ENCODE measurements around the gene THSD4.
"Not testable (repeated sequence)": the region's sequence is repeated elsewhere in the genome, so short reads cannot be mapped to it uniquely, and the experiment has no call there.

The THSD4 gene

DNA sequence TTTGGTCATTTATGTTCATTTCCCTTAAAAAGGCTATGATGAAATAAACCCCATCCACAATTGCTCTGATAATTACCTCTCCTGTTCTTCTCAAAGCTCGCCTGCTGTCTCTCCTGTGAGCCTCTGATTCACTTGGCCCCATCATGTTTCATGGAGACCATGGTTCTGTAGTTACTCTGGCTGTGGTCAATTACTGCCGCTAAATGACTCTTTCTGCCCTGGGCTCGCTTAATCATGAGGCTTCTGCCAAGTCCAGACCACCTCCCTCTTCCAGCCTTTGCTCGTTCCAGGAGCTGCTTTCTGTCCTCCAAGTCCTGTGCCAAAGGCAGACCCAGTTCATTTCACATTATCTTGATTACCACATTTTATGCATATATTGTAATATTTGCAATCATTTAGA is 91.9 kb downstream of the THSD4 start:
- no peak overlapping the region for H3K27ac ChIP-seq (ENCODE audit: low read length)

DNA sequence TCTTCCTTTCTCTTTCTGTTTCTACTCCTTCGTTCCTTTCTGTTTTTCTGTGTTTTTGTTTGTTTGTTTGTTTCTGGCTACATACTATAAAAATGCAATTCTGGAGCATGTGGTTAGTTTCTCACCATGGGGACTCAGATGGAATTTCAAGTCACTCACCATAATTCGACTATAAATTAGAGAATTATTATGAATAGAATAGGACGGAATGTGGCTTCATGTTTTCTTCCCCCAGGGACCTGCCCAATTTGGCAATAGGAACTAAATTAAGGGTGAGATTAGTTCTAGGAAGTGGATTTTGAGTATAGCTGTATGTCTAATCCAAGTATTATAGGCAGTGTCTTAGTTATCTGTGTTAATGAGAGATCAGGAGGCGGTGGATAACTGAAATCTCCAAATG is 96.9 kb downstream of the THSD4 start:
- Histone ChIP-seq H3K4me1 (ENCODE audit: control insufficient read depth, insufficient read depth, low read length) (no peaks in the 10 kb centered on the region), H3K27ac (ENCODE audit: low read length) (no peak overlapping the region), H3K4me3 (ENCODE audit: low read length in 2 of 2) (no peak overlapping the region), H3K36me3 (ENCODE audit: control insufficient read depth in 2 of 2, insufficient read depth in 2 of 2, low read length in 2 of 2) (no peaks in the 10 kb centered on the region), H3K9me3 (ENCODE audit: control insufficient read depth in 2 of 2, low read length in 2 of 2) (no peaks in the 10 kb centered on the region), H3K9ac (ENCODE audit: low read length in 2 of 2) (no peak overlapping the region), H3K27me3 (ENCODE audit: control insufficient read depth in 1 of 2, insufficient read depth in 2 of 2, low read length in 2 of 2) (peaks cover 0 to 4% of the 10 kb centered on the region in 2 donors)

More for the DNA sequence above, 91.9 kb downstream of the THSD4 start:
- Histone ChIP-seq H3K4me3 (ENCODE audit: low read length in 2 of 2) (no peak overlapping the region), H3K4me1 (ENCODE audit: control insufficient read depth, insufficient read depth, low read length) (peaks cover 7% of the 10 kb centered on the region), H3K9me3 (ENCODE audit: control insufficient read depth in 2 of 2, low read length in 2 of 2) (no peaks in the 10 kb centered on the region), H3K27me3 (ENCODE audit: control insufficient read depth in 1 of 2, insufficient read depth in 2 of 2, low read length in 2 of 2) (no peaks in the 10 kb centered on the region), H3K9ac (ENCODE audit: low read length in 2 of 2) (no peak overlapping the region), H3K36me3 (ENCODE audit: control insufficient read depth in 2 of 2, insufficient read depth in 2 of 2, low read length in 2 of 2) (no peaks in the 10 kb centered on the region)

DNA sequence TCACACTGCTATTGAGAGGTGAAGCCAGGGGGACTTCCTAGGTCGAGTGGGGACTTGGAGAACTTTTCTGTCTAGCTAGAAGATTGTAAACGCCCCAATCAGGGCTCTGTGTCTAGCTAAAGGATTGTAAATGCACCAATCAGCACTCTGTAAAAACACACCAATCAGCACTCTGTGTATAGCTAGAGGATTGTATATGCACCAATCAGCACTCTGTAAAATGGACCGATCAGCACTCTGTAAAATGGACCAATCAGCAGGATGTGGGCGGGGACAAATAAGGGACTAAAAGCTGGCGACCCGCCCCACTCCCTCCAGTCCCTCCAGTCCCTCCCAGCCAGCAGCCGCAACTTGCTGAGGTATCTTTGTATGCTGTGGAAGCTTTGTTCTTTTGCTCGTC is 98.7 kb downstream of the THSD4 start:
- H3K27ac ChIP-seq (ENCODE audit: low read length); H3K9me3 ChIP-seq (ENCODE audit: control insufficient read depth in 2 of 2, low read length in 2 of 2); H3K4me3 ChIP-seq (ENCODE audit: low read length in 2 of 2); H3K27me3 ChIP-seq (ENCODE audit: control insufficient read depth in 1 of 2, insufficient read depth in 2 of 2, low read length in 2 of 2); H3K9ac ChIP-seq (ENCODE audit: low read length in 2 of 2); H3K36me3 ChIP-seq (ENCODE audit: control insufficient read depth in 2 of 2, insufficient read depth in 2 of 2, low read length in 2 of 2): not testable (repeated sequence)
- peaks cover 11% of the 10 kb centered on the region for H3K4me1 ChIP-seq (ENCODE audit: control insufficient read depth, insufficient read depth, low read length)

- no peak overlapping the region for H3K4me3 ChIP-seq (ENCODE audit: low read length in 2 of 2)
- peaks cover 23% of the 10 kb centered on the region for H3K4me1 ChIP-seq (ENCODE audit: control insufficient read depth, insufficient read depth, low read length)
- H3K9me3 ChIP-seq (ENCODE audit: control insufficient read depth in 2 of 2, low read length in 2 of 2): no peaks in the 10 kb centered on the region
- no peak overlapping the region for H3K9ac ChIP-seq (ENCODE audit: low read length in 2 of 2)
- H3K36me3 ChIP-seq (ENCODE audit: control insufficient read depth in 2 of 2, insufficient read depth in 2 of 2, low read length in 2 of 2): no peaks in the 10 kb centered on the region
- peaks cover 0 to 4% of the 10 kb centered on the region in 2 donors for H3K27me3 ChIP-seq (ENCODE audit: control insufficient read depth in 1 of 2, insufficient read depth in 2 of 2, low read length in 2 of 2)
- H3K27ac ChIP-seq (ENCODE audit: low read length): no peak overlapping the region
These were observed 100.0 kb downstream of the THSD4 start for GRCh38 chr15:71215126-71215894.

- H3K9ac ChIP-seq (ENCODE audit: low read length in 2 of 2): no peak overlapping the region
- H3K4me3 ChIP-seq (ENCODE audit: low read length in 2 of 2): no peak overlapping the region
- H3K27me3 ChIP-seq (ENCODE audit: control insufficient read depth in 1 of 2, insufficient read depth in 2 of 2, low read length in 2 of 2): no peaks in the 10 kb centered on the region
- H3K9me3 ChIP-seq (ENCODE audit: control insufficient read depth in 2 of 2, low read length in 2 of 2): no peaks in the 10 kb centered on the region
- peak overlapping the region; percentile 46 for H3K27ac ChIP-seq (ENCODE audit: low read length)
- peaks cover 23% of the 10 kb centered on the region for H3K4me1 ChIP-seq (ENCODE audit: control insufficient read depth, insufficient read depth, low read length)
- H3K36me3 ChIP-seq (ENCODE audit: control insufficient read depth in 2 of 2, insufficient read depth in 2 of 2, low read length in 2 of 2): no peaks in the 10 kb centered on the region
These were observed 103.1 kb downstream of the THSD4 start for GRCh38 chr15:71218272-71218805.

DNA sequence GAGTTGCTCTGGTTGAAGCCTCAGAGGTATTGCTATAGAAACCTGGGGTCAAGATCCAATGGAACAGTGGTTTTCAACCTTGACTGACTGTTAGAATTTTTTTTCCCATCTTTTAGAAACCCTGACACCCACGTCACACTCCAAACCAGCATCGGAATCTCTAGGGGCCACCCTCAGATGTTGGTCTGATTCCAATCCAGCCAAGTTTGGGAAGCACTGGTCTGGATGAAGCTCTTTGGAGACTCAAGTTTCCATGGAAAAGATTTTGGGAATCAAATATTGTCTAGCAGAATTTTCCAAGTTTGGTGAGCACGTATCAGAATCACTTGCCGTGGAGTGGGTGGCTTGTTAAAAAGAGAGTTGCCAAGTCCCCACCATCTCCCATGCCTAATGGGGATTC is 103.8 kb downstream of the THSD4 start:
- no peaks in the 10 kb centered on the region for H3K36me3 ChIP-seq (ENCODE audit: control insufficient read depth in 2 of 2, insufficient read depth in 2 of 2, low read length in 2 of 2)
- peak overlapping the region; percentile 46 for H3K27ac ChIP-seq (ENCODE audit: low read length)
- no peak overlapping the region for H3K9ac ChIP-seq (ENCODE audit: low read length in 2 of 2)
- no peaks in the 10 kb centered on the region for H3K9me3 ChIP-seq (ENCODE audit: control insufficient read depth in 2 of 2, low read length in 2 of 2)
- no peak overlapping the region for H3K4me3 ChIP-seq (ENCODE audit: low read length in 2 of 2)
- peaks cover 23% of the 10 kb centered on the region for H3K4me1 ChIP-seq (ENCODE audit: control insufficient read depth, insufficient read depth, low read length)
- no peaks in the 10 kb centered on the region for H3K27me3 ChIP-seq (ENCODE audit: control insufficient read depth in 1 of 2, insufficient read depth in 2 of 2, low read length in 2 of 2)

DNA sequence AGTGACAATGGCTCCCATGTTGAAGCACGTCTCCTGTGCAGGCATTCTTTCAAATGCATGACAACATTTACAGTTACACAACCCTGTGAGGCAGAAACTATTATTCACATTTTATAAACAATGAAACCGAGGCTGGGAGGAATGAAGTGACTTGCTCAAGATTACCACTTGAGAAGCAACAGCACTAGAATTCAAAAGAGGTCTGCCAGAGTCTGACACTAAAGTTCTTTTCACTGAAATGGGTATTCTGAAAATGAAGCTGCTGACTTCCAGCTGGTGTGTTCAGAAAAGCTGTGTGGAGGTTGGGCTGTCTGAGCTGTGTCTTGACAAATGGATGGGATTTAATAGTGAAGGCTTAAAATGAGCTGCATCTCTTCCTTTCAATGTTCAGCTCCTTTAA is 104.4 kb downstream of the THSD4 start:
- Histone ChIP-seq H3K27me3 (ENCODE audit: control insufficient read depth in 1 of 2, insufficient read depth in 2 of 2, low read length in 2 of 2) (no peaks in the 10 kb centered on the region), H3K9me3 (ENCODE audit: control insufficient read depth in 2 of 2, low read length in 2 of 2) (no peaks in the 10 kb centered on the region), H3K4me1 (ENCODE audit: control insufficient read depth, insufficient read depth, low read length) (peaks cover 23% of the 10 kb centered on the region), H3K36me3 (ENCODE audit: control insufficient read depth in 2 of 2, insufficient read depth in 2 of 2, low read length in 2 of 2) (no peaks in the 10 kb centered on the region), H3K9ac (ENCODE audit: low read length in 2 of 2) (no peak overlapping the region), H3K27ac (ENCODE audit: low read length) (peak overlapping the region; percentile 20), H3K4me3 (ENCODE audit: low read length in 2 of 2) (no peak overlapping the region)

DNA sequence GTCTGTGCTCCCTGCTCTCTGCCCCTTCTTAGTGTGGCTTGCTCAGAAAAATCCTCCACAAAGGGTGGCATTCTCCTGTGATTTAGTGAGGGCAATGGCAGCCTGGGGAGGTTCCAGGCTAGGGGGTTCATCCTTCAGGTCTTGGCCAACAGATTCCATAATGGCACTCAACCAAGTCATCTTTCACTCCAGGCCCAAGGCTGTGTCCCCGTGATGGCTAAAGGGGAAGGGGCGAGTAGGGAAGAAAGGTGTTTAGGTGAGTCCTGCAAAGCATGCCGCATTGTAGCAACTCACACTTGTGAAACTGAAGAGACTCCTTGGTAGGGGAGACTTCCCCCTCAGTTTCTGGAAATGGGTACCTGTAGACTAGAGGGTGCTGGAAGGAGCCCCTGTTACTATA is 105.6 kb downstream of the THSD4 start:
- Histone ChIP-seq H3K27ac (ENCODE audit: low read length) (no peak overlapping the region), H3K27me3 (ENCODE audit: control insufficient read depth in 1 of 2, insufficient read depth in 2 of 2, low read length in 2 of 2) (no peaks in the 10 kb centered on the region), H3K4me1 (ENCODE audit: control insufficient read depth, insufficient read depth, low read length) (peaks cover 23% of the 10 kb centered on the region), H3K4me3 (ENCODE audit: low read length in 2 of 2) (no peak overlapping the region), H3K9ac (ENCODE audit: low read length in 2 of 2) (no peak overlapping the region), H3K9me3 (ENCODE audit: control insufficient read depth in 2 of 2, low read length in 2 of 2) (no peaks in the 10 kb centered on the region), H3K36me3 (ENCODE audit: control insufficient read depth in 2 of 2, insufficient read depth in 2 of 2, low read length in 2 of 2) (no peaks in the 10 kb centered on the region)

GRCh38 chr15:71221417-71221816 is 106.1 kb downstream of the THSD4 start:
- Histone ChIP-seq H3K27ac (ENCODE audit: low read length) (no peak overlapping the region), H3K36me3 (ENCODE audit: control insufficient read depth in 2 of 2, insufficient read depth in 2 of 2, low read length in 2 of 2) (no peaks in the 10 kb centered on the region), H3K4me1 (ENCODE audit: control insufficient read depth, insufficient read depth, low read length) (peaks cover 23% of the 10 kb centered on the region), H3K27me3 (ENCODE audit: control insufficient read depth in 1 of 2, insufficient read depth in 2 of 2, low read length in 2 of 2) (no peaks in the 10 kb centered on the region), H3K4me3 (ENCODE audit: low read length in 2 of 2) (no peak overlapping the region), H3K9ac (ENCODE audit: low read length in 2 of 2) (no peak overlapping the region), H3K9me3 (ENCODE audit: control insufficient read depth in 2 of 2, low read length in 2 of 2) (no peaks in the 10 kb centered on the region)

DNA sequence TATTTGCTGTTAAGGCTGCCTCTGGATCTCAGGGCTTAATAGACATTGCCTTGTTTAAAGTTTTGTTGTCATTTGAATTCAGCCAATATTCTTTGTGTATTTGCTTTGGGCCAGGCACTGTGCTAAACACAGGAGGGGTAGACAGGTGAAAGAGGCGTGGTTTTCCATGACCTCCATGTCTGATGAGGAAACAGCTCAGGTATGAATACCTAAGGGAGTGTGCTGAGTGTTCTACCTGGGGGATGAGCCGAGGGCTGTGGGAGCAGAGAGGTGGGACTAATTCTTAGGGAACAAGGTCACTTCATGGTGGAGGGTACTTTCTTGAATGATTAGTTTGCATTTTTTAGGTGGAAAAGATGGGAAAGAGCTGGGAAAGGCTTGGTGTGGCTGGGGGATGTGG is 108.2 kb downstream of the THSD4 start:
- Histone ChIP-seq H3K9me3 (ENCODE audit: control insufficient read depth in 2 of 2, low read length in 2 of 2) (no peaks in the 10 kb centered on the region), H3K27ac (ENCODE audit: low read length) (no peak overlapping the region), H3K9ac (ENCODE audit: low read length in 2 of 2) (no peak overlapping the region), H3K4me1 (ENCODE audit: control insufficient read depth, insufficient read depth, low read length) (peaks cover 16% of the 10 kb centered on the region), H3K36me3 (ENCODE audit: control insufficient read depth in 2 of 2, insufficient read depth in 2 of 2, low read length in 2 of 2) (no peaks in the 10 kb centered on the region), H3K4me3 (ENCODE audit: low read length in 2 of 2) (no peak overlapping the region), H3K27me3 (ENCODE audit: control insufficient read depth in 1 of 2, insufficient read depth in 2 of 2, low read length in 2 of 2) (no peaks in the 10 kb centered on the region)

DNA sequence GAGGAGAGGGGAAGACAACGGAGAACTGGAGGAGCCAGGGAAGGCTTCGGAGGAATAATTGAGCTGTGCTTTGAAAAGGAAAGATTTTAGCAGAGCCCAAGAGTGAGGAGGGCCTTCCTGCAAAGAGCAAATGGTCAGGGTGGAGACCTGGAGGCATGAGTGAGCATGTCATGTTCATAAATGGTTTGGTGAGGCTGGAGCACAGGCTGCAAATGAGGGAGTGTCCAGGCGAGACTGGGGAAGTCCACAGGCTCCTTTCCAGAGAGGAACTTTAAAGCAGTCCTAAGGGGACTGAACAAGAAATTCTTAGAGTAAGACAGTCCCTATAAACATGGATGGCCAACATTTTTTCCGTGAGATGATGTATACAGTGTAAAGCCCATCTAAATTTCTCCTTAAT is 108.8 kb downstream of the THSD4 start:
- Histone ChIP-seq H3K9ac (ENCODE audit: low read length in 2 of 2) (no peak overlapping the region), H3K27ac (ENCODE audit: low read length) (no peak overlapping the region), H3K27me3 (ENCODE audit: control insufficient read depth in 1 of 2, insufficient read depth in 2 of 2, low read length in 2 of 2) (no peaks in the 10 kb centered on the region), H3K36me3 (ENCODE audit: control insufficient read depth in 2 of 2, insufficient read depth in 2 of 2, low read length in 2 of 2) (no peaks in the 10 kb centered on the region), H3K4me1 (ENCODE audit: control insufficient read depth, insufficient read depth, low read length) (peaks cover 11% of the 10 kb centered on the region), H3K9me3 (ENCODE audit: control insufficient read depth in 2 of 2, low read length in 2 of 2) (no peaks in the 10 kb centered on the region), H3K4me3 (ENCODE audit: low read length in 2 of 2) (no peak overlapping the region)

Measured in stomach smooth muscle (tissue), 2 donors.